Mesenchymal stem cell (in vitro differentiated cells and primary cell): ENCODE data around the gene TUBB2A.
"Not testable (repeated sequence)": the region's sequence is repeated elsewhere in the genome, so short reads cannot be mapped to it uniquely, and the experiment has no call there.

ENCODE experiments used
- DNase-seq: peaks from one replicate; pipeline ENCODE4 v3.0.0-alpha.2; 2013
- H2AFZ ChIP-seq: one replicate; pipeline ENCODE4 v1.6.1; 2013; ENCODE audit warnings: low read depth, mild to moderate bottlenecking, control low read depth, inconsistent platforms, low read length, moderate library complexity
- H2AK5ac ChIP-seq: 2 replicates; pipeline ENCODE4 v1.6.1; 2013; ENCODE audit warnings: low read length, moderate library complexity, mild to moderate bottlenecking, inconsistent platforms; ENCODE audit not compliant: severe bottlenecking
- H2BK120ac ChIP-seq: one replicate; pipeline ENCODE4 v1.6.1; 2013; ENCODE audit warnings: low read depth, mild to moderate bottlenecking, inconsistent platforms, low read length, moderate library complexity
- H2BK12ac ChIP-seq, 2 experiments: one replicate each; pipeline ENCODE4 v1.6.1; 2013; ENCODE audit warnings: inconsistent platforms in 2 of 2, low read length in 2 of 2, mild to moderate bottlenecking in 2 of 2, moderate library complexity in 2 of 2, control low read depth in 1 of 2
- H2BK15ac ChIP-seq: one replicate; pipeline ENCODE4 v1.6.1; 2013; ENCODE audit warnings: mild to moderate bottlenecking, low read depth, inconsistent platforms; ENCODE audit not compliant: poor library complexity, severe bottlenecking
- H2BK5ac ChIP-seq: 2 replicates; pipeline ENCODE4 v1.6.1; 2013; ENCODE audit warnings: low read depth, mild to moderate bottlenecking, low read length, control low read depth, inconsistent platforms; ENCODE audit not compliant: poor library complexity, severe bottlenecking
- H3K14ac ChIP-seq, 2 experiments: one replicate each; pipeline ENCODE4 v1.6.1; 2013; ENCODE audit warnings: inconsistent platforms in 2 of 2, low read length in 2 of 2, control low read depth in 1 of 2, mild to moderate bottlenecking in 1 of 2, moderate library complexity in 1 of 2
- H3K18ac ChIP-seq, 2 experiments: one replicate each; pipeline ENCODE4 v1.6.1; 2013; ENCODE audit warnings: inconsistent platforms in 2 of 2, low read length in 2 of 2, control low read depth in 1 of 2, low read depth in 1 of 2, mild to moderate bottlenecking in 1 of 2
- H3K23ac ChIP-seq, 2 experiments: one replicate each; pipeline ENCODE4 v1.6.1; 2013; ENCODE audit warnings: inconsistent platforms in 2 of 2, low read length in 2 of 2, mild to moderate bottlenecking in 2 of 2, moderate library complexity in 2 of 2, control low read depth in 1 of 2
- H3K27ac ChIP-seq: 2 replicates; pipeline ENCODE4 v1.5.1; 2013; ENCODE audit warnings: mild to moderate bottlenecking, moderate library complexity, low read length, control low read depth, inconsistent platforms; ENCODE audit not compliant: poor library complexity, severe bottlenecking
- H3K27me3 ChIP-seq, 2 experiments: 2 replicates each; pipeline versions ENCODE4 v1.6.1 to v1.7.0; 2013; ENCODE audit warnings: low read length in 2 of 2, mild to moderate bottlenecking in 2 of 2, moderate library complexity in 2 of 2, control low read depth in 1 of 2, inconsistent platforms in 1 of 2; ENCODE audit not compliant: control insufficient read depth in 1 of 2, insufficient read depth in 1 of 2
- H3K36me3 ChIP-seq, 2 experiments: 2 replicates each; pipeline versions ENCODE4 v1.6.1 to v1.7.0; 2013; ENCODE audit warnings: low read length in 2 of 2, control low read depth in 1 of 2, inconsistent platforms in 1 of 2, low read depth in 1 of 2, mild to moderate bottlenecking in 1 of 2; ENCODE audit not compliant: insufficient read depth in 2 of 2, control insufficient read depth in 1 of 2
- H3K4ac ChIP-seq, 2 experiments: one replicate each; pipeline ENCODE4 v1.6.1; 2013; ENCODE audit warnings: inconsistent platforms in 2 of 2, low read length in 2 of 2, mild to moderate bottlenecking in 2 of 2, moderate library complexity in 2 of 2, control low read depth in 1 of 2, low read depth in 1 of 2
- H3K4me1 ChIP-seq: 2 replicates; pipeline ENCODE4 v1.6.1; 2013; ENCODE audit warnings: low read depth, low read length, control low read depth; ENCODE audit not compliant: control insufficient read depth, insufficient read depth
- H3K4me2 ChIP-seq: 2 replicates; pipeline ENCODE4 v1.6.1; 2013; ENCODE audit warnings: low read length, mild to moderate bottlenecking, inconsistent platforms; ENCODE audit not compliant: poor library complexity, severe bottlenecking
- H3K4me3 ChIP-seq, 2 experiments: 2 replicates each; pipeline versions ENCODE4 v1.5.1 to v1.7.0; 2013; ENCODE audit warnings: low read length in 2 of 2, mild to moderate bottlenecking in 2 of 2, control low read depth in 1 of 2, low read depth in 1 of 2; ENCODE audit not compliant: insufficient read depth in 1 of 2
- H3K79me1 ChIP-seq: replicated peaks from 2 replicates; pipeline ENCODE4 v1.6.1; 2013; ENCODE audit warnings: mild to moderate bottlenecking, control low read depth, low read length, inconsistent platforms; ENCODE audit not compliant: poor library complexity, severe bottlenecking
- H3K9ac ChIP-seq: 2 replicates; pipeline ENCODE4 v1.7.0; 2013; ENCODE audit warnings: mild to moderate bottlenecking, low read length, moderate library complexity
- H3K9me3 ChIP-seq: 2 replicates; pipeline ENCODE4 v1.7.0; 2013; ENCODE audit warnings: mild to moderate bottlenecking, low read length; ENCODE audit not compliant: control insufficient read depth
- H4K8ac ChIP-seq: one replicate; pipeline ENCODE4 v1.6.1; 2013; ENCODE audit warnings: inconsistent platforms, mild to moderate bottlenecking, low read length, moderate library complexity
- H4K91ac ChIP-seq: one replicate; pipeline ENCODE4 v1.6.1; 2013; ENCODE audit warnings: mild to moderate bottlenecking, low read length, inconsistent platforms
- WGBS: methylation state at CpG from one replicate; pipeline ENCODE4 v1.1.7; 2013; ENCODE audit warnings: mixed read lengths; 5-methylcytosine and 5-hydroxymethylcytosine counted together

TUBB2A gene

DNA sequence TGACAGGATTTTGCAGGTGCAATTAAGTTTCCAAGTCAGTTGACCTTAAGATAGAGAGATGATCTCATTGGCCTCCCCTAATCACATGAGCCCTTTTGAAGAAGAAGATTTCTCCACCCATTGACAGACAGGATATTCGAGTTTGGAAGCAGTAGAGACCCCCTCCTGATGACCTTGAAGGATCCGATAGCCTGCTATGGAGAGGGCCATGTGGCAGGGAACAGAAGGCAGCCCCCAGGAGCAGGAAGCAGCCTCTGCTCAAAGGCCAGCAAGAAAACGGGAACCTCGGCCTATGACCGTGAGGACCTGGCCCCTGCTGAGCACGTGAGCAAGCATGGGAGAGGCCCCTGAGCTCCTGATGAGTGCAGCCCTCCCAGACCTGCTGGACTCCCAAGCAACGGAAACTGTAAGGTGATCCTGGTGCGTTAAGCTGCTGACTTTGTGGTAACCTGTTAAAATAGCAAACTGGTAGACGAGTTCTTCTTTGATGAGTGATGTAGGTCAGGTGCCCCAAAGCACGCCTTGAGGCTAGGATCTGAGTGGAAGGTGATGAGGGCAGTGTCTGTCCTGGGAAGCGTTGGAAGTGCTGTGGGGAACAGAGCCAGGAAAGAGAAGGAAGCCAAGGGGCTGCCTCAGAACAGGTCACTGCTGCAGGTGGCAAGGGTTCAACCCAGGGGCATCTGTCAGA is 18.5 kb upstream of the TUBB2A start:
- Histone ChIP-seq H3K9ac (no peak overlapping the region), H3K27ac (no peak overlapping the region), H2BK15ac (no peak overlapping the region), H2BK5ac (no peak overlapping the region), H3K9me3 (no peaks in the 10 kb centered on the region), H3K4me1 (peaks cover 4% of the 10 kb centered on the region), H3K23ac (no peak overlapping the region), H2AFZ (no peak overlapping the region), H3K4ac (no peak overlapping the region), H3K4me3 (no peak overlapping the region), H3K36me3 (no peaks in the 10 kb centered on the region), H2AK5ac (no peak overlapping the region), H3K27me3 (peaks cover 0 to 6% of the 10 kb centered on the region in 2 experiments), H3K18ac (peak overlapping the region in 1 of 2 experiments; percentile 28), H4K91ac (no peak overlapping the region), H2BK120ac (no peak overlapping the region), H3K79me1 (no peaks in the 10 kb centered on the region), H3K14ac (no peak overlapping the region), H2BK12ac (no peak overlapping the region), H3K4me2 (no peak overlapping the region), H4K8ac (peak overlapping the region; percentile 24)
- WGBS, result 73% methylated on average over 11 of the region's 11 CpGs
- no peak for DNase-seq

DNA sequence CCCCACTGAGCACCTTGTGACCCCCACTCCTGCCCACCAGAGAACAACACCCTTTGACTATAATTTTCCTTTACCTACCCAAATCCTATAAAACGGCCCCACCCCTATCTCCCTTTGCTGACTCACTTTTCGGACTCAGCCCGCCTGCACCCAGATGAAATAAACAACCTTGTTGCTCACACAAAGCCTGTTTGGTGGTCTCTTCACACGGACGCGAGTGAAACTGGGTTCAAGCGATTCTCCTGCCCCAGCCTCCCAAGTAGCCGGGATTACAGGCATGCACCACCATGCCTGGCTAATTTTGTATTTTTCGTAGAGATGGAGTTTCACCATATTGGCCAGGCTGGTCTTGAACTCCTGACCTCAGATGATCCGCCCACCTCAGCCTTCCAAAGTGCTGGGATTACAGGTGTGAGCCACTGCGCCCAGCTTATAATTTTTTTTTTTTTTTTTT is 16.3 kb upstream of the TUBB2A start:
- H3K27ac ChIP-seq, H3K9ac ChIP-seq, H3K18ac ChIP-seq, H3K27me3 ChIP-seq, H4K91ac ChIP-seq, H3K4me2 ChIP-seq, H2BK15ac ChIP-seq, H3K14ac ChIP-seq, DNase-seq, H3K36me3 ChIP-seq, H3K4ac ChIP-seq, H2AK5ac ChIP-seq, H2BK12ac ChIP-seq, H2AFZ ChIP-seq, H3K79me1 ChIP-seq, H4K8ac ChIP-seq, H3K4me3 ChIP-seq, H3K9me3 ChIP-seq, H2BK120ac ChIP-seq, H3K23ac ChIP-seq, H3K4me1 ChIP-seq, H2BK5ac ChIP-seq: not testable (repeated sequence)
- WGBS, result 82% methylated on average over 11 of the region's 11 CpGs

DNA sequence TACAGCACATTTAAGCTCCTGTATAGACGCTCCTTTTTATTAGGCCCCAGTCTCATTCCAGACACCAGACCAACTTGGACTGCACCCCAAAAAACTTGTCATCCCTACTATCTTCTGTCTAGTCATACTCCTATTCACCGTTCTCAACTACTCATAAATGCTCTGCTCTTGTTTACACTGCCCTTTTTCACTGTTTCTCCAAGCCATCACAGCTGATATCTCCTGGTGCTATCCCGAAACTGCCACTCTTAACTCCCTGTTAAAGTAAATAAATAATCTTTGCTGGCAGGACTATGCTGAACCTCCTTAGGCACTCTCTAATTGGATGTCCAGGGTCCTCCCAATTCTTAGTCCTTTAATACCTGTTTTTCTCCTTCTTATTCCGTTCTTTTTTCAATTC is 15.4 kb upstream of the TUBB2A start:
- H2BK120ac ChIP-seq, H3K4ac ChIP-seq, H2BK5ac ChIP-seq: not testable (repeated sequence)

DNA sequence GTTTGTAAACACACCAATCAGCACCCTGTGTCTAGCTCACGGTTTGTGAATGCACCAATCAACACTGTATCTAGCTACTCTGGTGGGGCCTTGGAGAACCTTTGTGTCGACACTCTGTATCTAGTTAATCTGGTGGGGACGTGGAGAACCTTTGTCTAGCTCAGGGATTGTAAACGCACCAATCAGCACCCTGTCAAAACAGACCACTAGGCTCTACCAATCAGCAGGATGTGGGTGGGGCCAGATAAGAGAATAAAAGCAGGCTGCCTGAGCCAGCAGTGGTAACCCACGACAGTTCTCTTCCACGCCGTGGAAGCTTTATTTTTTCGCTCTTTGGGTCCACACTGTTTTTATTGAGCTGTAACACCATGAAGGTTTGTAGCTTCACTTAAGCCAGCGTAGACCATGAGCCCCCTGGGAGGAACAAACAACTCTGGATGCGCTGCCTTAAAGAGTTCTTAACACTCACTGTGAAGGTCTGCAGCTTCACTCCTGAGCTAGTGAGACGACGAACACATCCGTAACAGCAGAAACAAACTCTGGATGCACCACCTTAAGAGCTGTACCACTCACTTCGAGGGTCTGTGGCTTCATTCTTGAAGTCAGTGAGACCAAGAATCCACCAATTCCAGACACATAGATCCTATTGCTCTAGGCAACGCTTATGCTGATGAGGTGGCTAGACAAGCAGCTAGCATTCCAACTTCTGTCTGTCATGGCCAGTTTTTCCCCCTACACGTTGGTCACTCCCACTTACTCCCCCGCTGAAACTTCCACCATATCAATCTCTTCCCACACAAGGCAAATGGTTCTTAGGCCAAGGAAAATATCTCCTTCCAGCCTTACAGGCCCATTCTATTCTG is 14.2 kb upstream of the TUBB2A start:
- H2BK12ac ChIP-seq, result peak overlapping the region in 1 of 2 experiments; percentile 31
- not testable (repeated sequence) for H3K79me1 ChIP-seq, H3K4me3 ChIP-seq, H4K91ac ChIP-seq, H3K4ac ChIP-seq, H2BK15ac ChIP-seq, H3K27ac ChIP-seq, H3K4me1 ChIP-seq, H3K23ac ChIP-seq, H2BK120ac ChIP-seq, H3K36me3 ChIP-seq, H3K18ac ChIP-seq, H3K9me3 ChIP-seq, H3K4me2 ChIP-seq, H3K9ac ChIP-seq, H2AFZ ChIP-seq, H2AK5ac ChIP-seq, H3K27me3 ChIP-seq, H2BK5ac ChIP-seq, H4K8ac ChIP-seq, DNase-seq
- 95% methylated on average over 15 of the region's 17 CpGs for WGBS
- H3K14ac ChIP-seq, result peak overlapping the region in 1 of 2 experiments; percentile 65

More for the DNA sequence above, 15.4 kb upstream of the TUBB2A start:
- H3K18ac ChIP-seq, H2BK12ac ChIP-seq, H4K8ac ChIP-seq, H3K9ac ChIP-seq, H4K91ac ChIP-seq, H3K27me3 ChIP-seq, H3K79me1 ChIP-seq, H3K27ac ChIP-seq, H2AK5ac ChIP-seq, H3K23ac ChIP-seq, H3K9me3 ChIP-seq, H3K4me2 ChIP-seq, H3K4me1 ChIP-seq, DNase-seq, H2AFZ ChIP-seq, H3K4me3 ChIP-seq, H3K14ac ChIP-seq, H3K36me3 ChIP-seq, H2BK15ac ChIP-seq: not testable (repeated sequence)
- 72% methylated on average over 4 of the region's 4 CpGs for WGBS
